B cell (primary cell): ENCODE results near the gene HTT. TPM values are rescaled to one million over a fixed set of nuclear protein-coding genes. Genes with fewer than 3 reads are reported as not detected.

Source experiments
- ATAC-seq: fragments of 200-7000 bp; cut with Tn5 transposase; one replicate; pipeline ENCODE4 v1.10.0; 2021; ENCODE audit warnings: low read depth, mild to moderate bottlenecking, moderate number of reproducible peaks, moderate library complexity
- CTCF ChIA-PET: fragments of 350-600 bp; sonication (Branson Sonifier 250); formaldehyde crosslinking; loops from one replicate; lab custom pipeline; 2021; ENCODE audit warnings: antibody characterized with exemption, inconsistent platforms; lab: Charles Lee
- POLR2A ChIA-PET: fragments of 350-600 bp; sonication (Branson Sonifier 250); formaldehyde crosslinking; loops from one replicate; lab custom pipeline; 2021; ENCODE audit warnings: antibody characterized with exemption; lab: Charles Lee
- DNase-seq: peaks from one replicate; pipeline ENCODE4 v3.0.0; 2013
- H2AFZ ChIP-seq: 2 replicates; pipeline ENCODE4 v1.6.1; 2012; ENCODE audit warnings: mild to moderate bottlenecking, low read depth, low read length; ENCODE audit not compliant: insufficient read depth, poor library complexity, severe bottlenecking
- H3K27ac ChIP-seq, 2 donors: 1 replicate in 1 of 2; 2 replicates in 1 of 2; pipeline ENCODE4 v1.5.1; 2012 to 2013; ENCODE audit warnings: low read length in 2 of 2, mild to moderate bottlenecking in 2 of 2, moderate library complexity in 1 of 2
- H3K27me3 ChIP-seq, 4 experiments: fragments of 200-600 bp in 1 of 4; sonication (generic) in 1 of 4; replicated peaks in 1 of 4; 1 replicate in 2 of 4; 2 replicates in 2 of 4; pipeline versions ENCODE4 v1.6.1 to v1.7.0; 2013 to 2016; ENCODE audit warnings: low read length in 3 of 4, mild to moderate bottlenecking in 2 of 4, mixed read lengths in 1 of 4, moderate library complexity in 1 of 4; ENCODE audit not compliant: insufficient read depth in 4 of 4, control insufficient read depth in 3 of 4; ENCODE audit errors: control extremely low read depth in 1 of 4
- H3K36me3 ChIP-seq, 2 experiments: replicated peaks in 1 of 2; 1 replicate in 1 of 2; 2 replicates in 1 of 2; pipeline versions ENCODE4 v1.6.1 to v1.7.1; 2013; ENCODE audit warnings: low read length in 1 of 2; ENCODE audit not compliant: insufficient read depth in 2 of 2, control insufficient read depth in 1 of 2; ENCODE audit errors: control extremely low read depth in 1 of 2, extremely low read depth in 1 of 2
- H3K4me1 ChIP-seq, 2 donors: fragments of 200-600 bp in 1 of 2; sonication (generic) in 1 of 2; 1 replicate in 1 of 2; 2 replicates in 1 of 2; pipeline versions ENCODE4 v1.5.1 to v1.6.1; 2013 to 2017; ENCODE audit warnings: low read length in 2 of 2; ENCODE audit not compliant: control insufficient read depth in 2 of 2, insufficient read depth in 2 of 2
- H3K4me2 ChIP-seq: replicated peaks from 2 replicates; pipeline ENCODE3; 2012; ENCODE audit warnings: mild to moderate bottlenecking, low read depth, low read length; ENCODE audit not compliant: poor library complexity, severe bottlenecking
- H3K4me3 ChIP-seq, 5 experiments: fragments of 200-600 bp in 1 of 5; sonication (generic) in 1 of 5; 1 replicate in 3 of 5; 2 replicates in 2 of 5; pipeline versions ENCODE4 v1.5.1 to v1.7.0; 2011 to 2016; ENCODE audit warnings: low read length in 4 of 5, mild to moderate bottlenecking in 4 of 5, low read depth in 2 of 5, control low read depth in 1 of 5, moderate library complexity in 1 of 5; ENCODE audit not compliant: insufficient read depth in 1 of 5; ENCODE audit errors: control extremely low read depth in 1 of 5, extremely low read depth in 1 of 5
- H3K79me2 ChIP-seq: fragments of 200-600 bp; sonication (generic); one replicate; pipeline ENCODE4 v1.6.0; 2016; ENCODE audit warnings: low read length; ENCODE audit not compliant: control insufficient read depth, insufficient read depth
- H3K9ac ChIP-seq: fragments of 200-600 bp; sonication (generic); 2 replicates; pipeline ENCODE4 v1.6.1; 2017; ENCODE audit warnings: mild to moderate bottlenecking, low read length, moderate library complexity
- H3K9me3 ChIP-seq, 3 donors: one replicate each; pipeline versions ENCODE4 v1.6.1 to v1.7.1; 2013; ENCODE audit warnings: low read length in 2 of 3; ENCODE audit not compliant: control insufficient read depth in 2 of 3, insufficient read depth in 1 of 3; ENCODE audit errors: control extremely low read depth in 1 of 3
- H4K20me1 ChIP-seq: 2 replicates; pipeline ENCODE4 v1.6.0; 2012; ENCODE audit warnings: mild to moderate bottlenecking, low read length; ENCODE audit not compliant: insufficient read depth, control insufficient read depth, poor library complexity, severe bottlenecking
- H3K27ac Mint-ChIP-seq: one replicate; pipeline ENCODE4 v1.8.0; 2021; ENCODE audit warnings: mixed read lengths
- H3K27me3 Mint-ChIP-seq: one replicate; pipeline ENCODE4 v1.8.0; 2021; ENCODE audit warnings: mixed read lengths
- H3K4me1 Mint-ChIP-seq: one replicate; pipeline ENCODE4 v1.8.0; 2021; ENCODE audit warnings: mixed read lengths
- H3K4me3 Mint-ChIP-seq: one replicate; pipeline ENCODE4 v1.8.0; 2021; ENCODE audit warnings: mixed read lengths
- H3K9me3 Mint-ChIP-seq: one replicate; pipeline ENCODE4 v1.8.0; 2022; ENCODE audit warnings: mixed read lengths; ENCODE audit not compliant: insufficient read depth
- EZH2 ChIP-seq: IDR thresholded peaks from 2 replicates; pipeline ENCODE4 v1.6.1; 2012; ENCODE audit warnings: borderline replicate concordance, low read depth, mild to moderate bottlenecking, moderate library complexity, low read length; ENCODE audit not compliant: insufficient read depth, poor library complexity, severe bottlenecking
- WGBS: methylation state at CpG from one replicate; pipeline ENCODE4 v1.1.5; 2013; ENCODE audit warnings: missing lambda C conversion rate; ENCODE audit not compliant: insufficient coverage; 5-methylcytosine and 5-hydroxymethylcytosine counted together
- intact Hi-C: fragments of 100-400 bp; cut with micrococcal nuclease; formaldehyde crosslinking; loops from one replicate; pipeline ENCODE4 v1.10.0; 2022
- polyA plus RNA-seq: library from polyadenylated mRNA; depleted of rRNA; stranded (reverse); fragments of >200 nt; gene quantifications from 2 replicates; pipeline ENCODE4 v1.2.3, GENCODE V29; 2012
- total RNA-seq, 2 donors: library from RNA; stranded (reverse); fragments of 120-200 nt in 1 of 2; gene quantifications; 1 replicate in 1 of 2; 2 replicates in 1 of 2; pipeline versions ENCODE4 v1.2.3 to v1.2.4, GENCODE V29; 2013 to 2022
- TF ChIP-seq, protein P1 (sequence below): fragments of 200-600 bp; IDR thresholded peaks from one replicate; pipeline ENCODE4 v1.8.0; 2022; ENCODE audit warnings: antibody characterized with exemption, mild to moderate bottlenecking

Gene HTT
- total and polyA plus RNA-seq, 2 donors (not counting 1 experiment from before 2014, with no cell fraction given), result 52.8 to 195 TPM

- Mint-ChIP-seq H3K4me1 (peaks cover 1% of the 10 kb centered on the region), H3K27ac (no peak overlapping the region), H3K4me3 (no peak overlapping the region), H3K9me3 (no peaks in the 10 kb centered on the region), H3K27me3 (no peaks in the 10 kb centered on the region)
- TF ChIP-seq EZH2, result no peak
- TF ChIP-seq, protein P1, sequence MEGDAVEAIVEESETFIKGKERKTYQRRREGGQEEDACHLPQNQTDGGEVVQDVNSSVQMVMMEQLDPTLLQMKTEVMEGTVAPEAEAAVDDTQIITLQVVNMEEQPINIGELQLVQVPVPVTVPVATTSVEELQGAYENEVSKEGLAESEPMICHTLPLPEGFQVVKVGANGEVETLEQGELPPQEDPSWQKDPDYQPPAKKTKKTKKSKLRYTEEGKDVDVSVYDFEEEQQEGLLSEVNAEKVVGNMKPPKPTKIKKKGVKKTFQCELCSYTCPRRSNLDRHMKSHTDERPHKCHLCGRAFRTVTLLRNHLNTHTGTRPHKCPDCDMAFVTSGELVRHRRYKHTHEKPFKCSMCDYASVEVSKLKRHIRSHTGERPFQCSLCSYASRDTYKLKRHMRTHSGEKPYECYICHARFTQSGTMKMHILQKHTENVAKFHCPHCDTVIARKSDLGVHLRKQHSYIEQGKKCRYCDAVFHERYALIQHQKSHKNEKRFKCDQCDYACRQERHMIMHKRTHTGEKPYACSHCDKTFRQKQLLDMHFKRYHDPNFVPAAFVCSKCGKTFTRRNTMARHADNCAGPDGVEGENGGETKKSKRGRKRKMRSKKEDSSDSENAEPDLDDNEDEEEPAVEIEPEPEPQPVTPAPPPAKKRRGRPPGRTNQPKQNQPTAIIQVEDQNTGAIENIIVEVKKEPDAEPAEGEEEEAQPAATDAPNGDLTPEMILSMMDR, result no peak
- H3K27me3 ChIP-seq, result no peaks in the 10 kb centered on the region
- H3K79me2 ChIP-seq, result no peaks in the 10 kb centered on the region
- H3K4me1 ChIP-seq, result no peaks in the 10 kb centered on the region
- H3K27ac ChIP-seq, result no peak overlapping the region
- ChIA-PET CTCF (no interaction called here), POLR2A (no interaction called here)
- no peak overlapping the region for H3K9ac ChIP-seq
- H4K20me1 ChIP-seq, result no peaks in the 10 kb centered on the region
- ATAC-seq (no peak), DNase-seq (no peak)
- H3K36me3 ChIP-seq, result peaks cover 0 to 60% of the 10 kb centered on the region in 2 experiments
- WGBS, result 95% methylated on average over 14 of the region's 18 CpGs
- intact Hi-C loops, result no loop called here
- no peak overlapping the region for H3K4me3 ChIP-seq
- H3K9me3 ChIP-seq, result no peaks in the 10 kb centered on the region
- no peak overlapping the region for H3K4me2 ChIP-seq
- H2AFZ ChIP-seq, result no peak overlapping the region
These were observed 164.2 kb downstream of the HTT start for GRCh38 chr4:3238721-3239120.

DNA sequence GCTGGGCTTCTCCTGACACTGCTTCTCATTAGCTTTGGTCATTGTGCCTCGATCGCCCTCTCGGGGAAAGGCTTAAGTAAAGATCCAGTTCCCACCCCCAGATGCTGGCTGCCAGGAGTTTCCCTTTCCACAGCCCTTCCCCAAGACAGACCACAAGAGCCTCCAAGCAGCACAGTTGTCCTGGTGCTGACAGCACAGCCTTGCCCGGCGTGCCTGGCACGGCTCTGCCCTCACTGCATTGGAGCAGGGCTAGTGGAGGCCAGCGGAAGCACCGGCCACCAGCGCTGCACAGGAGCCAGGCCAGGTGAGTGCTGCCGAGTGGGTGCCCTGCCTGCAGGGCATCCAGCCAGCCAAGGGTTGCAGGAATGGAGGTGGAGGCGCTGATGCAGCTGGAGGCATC is 164.8 kb downstream of the HTT start:
- Histone ChIP-seq H3K9me3 (no peaks in the 10 kb centered on the region), H3K79me2 (no peaks in the 10 kb centered on the region), H3K27ac (no peak overlapping the region), H3K4me2 (no peak overlapping the region), H3K9ac (no peak overlapping the region), H3K4me3 (no peak overlapping the region), H4K20me1 (no peaks in the 10 kb centered on the region), H3K36me3 (peaks cover 0 to 57% of the 10 kb centered on the region in 2 experiments), H2AFZ (no peak overlapping the region), H3K27me3 (no peaks in the 10 kb centered on the region), H3K4me1 (no peaks in the 10 kb centered on the region)
- Mint-ChIP-seq H3K27me3 (no peaks in the 10 kb centered on the region), H3K4me3 (no peak overlapping the region), H3K9me3 (no peaks in the 10 kb centered on the region), H3K4me1 (peaks cover 1% of the 10 kb centered on the region), H3K27ac (no peak overlapping the region)
- POLR2A ChIA-PET, result no interaction called here
- WGBS, result 98% methylated on average over 11 of the region's 11 CpGs
- CTCF ChIA-PET, result no interaction called here
- TF ChIP-seq, protein P1, result no peak
- TF ChIP-seq EZH2, result no peak
- intact Hi-C loops, result no loop called here
- DNase-seq (no peak), ATAC-seq (no peak)
